GM23338 (cell line): ENCODE data around the gene ANXA7. TPM values are rescaled to one million over a fixed set of nuclear protein-coding genes. Genes with fewer than 3 reads are reported as not detected.

Experiments
- ATAC-seq: fragments of 200-7000 bp; cut with Tn5 transposase; 3 replicates; pipeline ENCODE4 v1.9.1; 2020
- DNase-seq: peaks from one replicate; pipeline ENCODE4 v3.0.0-alpha.2; 2015; ENCODE audit warnings: low spot score
- H2AFZ ChIP-seq: fragments of 200-600 bp; sonication (generic); 2 replicates; pipeline ENCODE4 v1.8.0; 2016; ENCODE audit warnings: antibody characterized with exemption, mild to moderate bottlenecking, moderate library complexity
- H3F3A ChIP-seq: fragments of 200-600 bp; sonication (generic); replicated peaks from 2 replicates; pipeline ENCODE4 v1.8.0; 2017; ENCODE audit warnings: antibody characterized with exemption, mixed run types, low read depth
- H3K27ac ChIP-seq: fragments of 200-600 bp; sonication (generic); 2 replicates; pipeline ENCODE4 v1.6.1; 2016; ENCODE audit warnings: low read depth
- H3K27me3 ChIP-seq: fragments of 200-600 bp; sonication (generic); 2 replicates; pipeline ENCODE4 v1.8.0; 2016; ENCODE audit warnings: mild to moderate bottlenecking, mixed run types, moderate library complexity; ENCODE audit not compliant: insufficient read depth
- H3K36me3 ChIP-seq: fragments of 200-600 bp; sonication (generic); 2 replicates; pipeline ENCODE4 v1.8.0; 2016; ENCODE audit warnings: mild to moderate bottlenecking; ENCODE audit not compliant: insufficient read depth
- H3K4me1 ChIP-seq: fragments of 200-600 bp; sonication (generic); 2 replicates; pipeline ENCODE4 v1.8.0; 2016; ENCODE audit warnings: mild to moderate bottlenecking, moderate library complexity; ENCODE audit not compliant: insufficient read depth
- H3K4me2 ChIP-seq: fragments of 200-600 bp; sonication (generic); 2 replicates; pipeline ENCODE4 v1.7.1; 2017; ENCODE audit warnings: mixed run types
- H3K4me3 ChIP-seq: fragments of 200-600 bp; sonication (generic); 2 replicates; pipeline ENCODE4 v1.6.1; 2016; ENCODE audit warnings: mixed run types
- H3K79me2 ChIP-seq: fragments of 200-600 bp; sonication (generic); replicated peaks from 2 replicates; pipeline ENCODE4 v1.8.0; 2017; ENCODE audit warnings: mild to moderate bottlenecking; ENCODE audit not compliant: insufficient read depth
- H3K9me2 ChIP-seq: fragments of 200-600 bp; sonication (generic); 2 replicates; pipeline ENCODE4 v1.8.0; 2017; ENCODE audit not compliant: insufficient read depth
- H4K20me1 ChIP-seq: fragments of 200-600 bp; sonication (generic); replicated peaks from 2 replicates; pipeline ENCODE4 v1.8.0; 2017; ENCODE audit warnings: mild to moderate bottlenecking; ENCODE audit not compliant: insufficient read depth
- H3K27ac Mint-ChIP-seq: 2 replicates; pipeline ENCODE4 v1.8.0; 2020; ENCODE audit warnings: inconsistent platforms, mild to moderate bottlenecking, moderate library complexity, mixed read lengths
- H3K27me3 Mint-ChIP-seq: 3 replicates; pipeline ENCODE4 v1.8.0; 2022; ENCODE audit warnings: low read depth, mild to moderate bottlenecking, moderate library complexity, mixed read lengths, inconsistent platforms; ENCODE audit not compliant: insufficient read depth, poor library complexity
- H3K36me3 Mint-ChIP-seq: 3 replicates; pipeline ENCODE4 v1.8.0; 2021; ENCODE audit warnings: low read depth, mild to moderate bottlenecking, inconsistent platforms, moderate library complexity, mixed read lengths
- H3K4me1 Mint-ChIP-seq: 3 replicates; pipeline ENCODE4 v1.8.0; 2020; ENCODE audit warnings: mild to moderate bottlenecking, inconsistent platforms, mixed read lengths
- H3K4me3 Mint-ChIP-seq: 3 replicates; pipeline ENCODE4 v1.8.0; 2021; ENCODE audit warnings: moderate library complexity, mild to moderate bottlenecking, inconsistent platforms, mixed read lengths
- H3K9me3 Mint-ChIP-seq: 3 replicates; pipeline ENCODE4 v1.8.0; 2020; ENCODE audit warnings: moderate library complexity, mild to moderate bottlenecking, inconsistent platforms, mixed read lengths
- CREB1 ChIP-seq: fragments of 250-450 bp; sonication (Bioruptor Pico); IDR thresholded peaks from 2 replicates; pipeline ENCODE4 v1.5.0; 2020; ENCODE audit warnings: low read depth, mild to moderate bottlenecking, moderate library complexity
- JUNB ChIP-seq: IDR thresholded peaks from one replicate; pipeline ENCODE4 v1.6.1; 2016; ENCODE audit warnings: antibody characterized with exemption; ENCODE audit not compliant: unreplicated experiment
- POLR2AphosphoS5 ChIP-seq: IDR thresholded peaks from 2 replicates; pipeline ENCODE4 v1.6.1; 2016; ENCODE audit warnings: antibody characterized with exemption, low read depth
- STAT1 ChIP-seq: IDR thresholded peaks from one replicate; pipeline ENCODE4 v1.6.1; 2016; ENCODE audit warnings: antibody characterized with exemption; ENCODE audit not compliant: unreplicated experiment
- polyA plus RNA-seq: library from polyadenylated mRNA; unstranded; fragments of >200 nt; fragmentation: Nextera tagmentation; extraction: Ambion mirVana; gene quantifications from 2 replicates; pipeline ENCODE4 v1.2.1, GENCODE V29; 2016
- total RNA-seq: library from RNA; depleted of rRNA; stranded (reverse); fragments of >200 nt; shearing (Covaris generic); gene quantifications from 2 replicates; pipeline ENCODE4 v1.2.3, GENCODE V29; 2014
- TF ChIP-seq, protein P1 (sequence below): IDR thresholded peaks from 2 replicates; pipeline ENCODE4 v1.6.1; 2016; ENCODE audit warnings: antibody characterized with exemption
- TF ChIP-seq, protein P2 (sequence below): fragments of 250-450 bp; sonication (Bioruptor Pico); IDR thresholded peaks from 2 replicates; pipeline ENCODE4 v1.5.0; 2020; ENCODE audit warnings: mild to moderate bottlenecking, moderate library complexity

ANXA7 gene
- total and polyA plus RNA-seq, 2 experiments from 2014 or later = 63.7 to 80.1 TPM

DNA sequence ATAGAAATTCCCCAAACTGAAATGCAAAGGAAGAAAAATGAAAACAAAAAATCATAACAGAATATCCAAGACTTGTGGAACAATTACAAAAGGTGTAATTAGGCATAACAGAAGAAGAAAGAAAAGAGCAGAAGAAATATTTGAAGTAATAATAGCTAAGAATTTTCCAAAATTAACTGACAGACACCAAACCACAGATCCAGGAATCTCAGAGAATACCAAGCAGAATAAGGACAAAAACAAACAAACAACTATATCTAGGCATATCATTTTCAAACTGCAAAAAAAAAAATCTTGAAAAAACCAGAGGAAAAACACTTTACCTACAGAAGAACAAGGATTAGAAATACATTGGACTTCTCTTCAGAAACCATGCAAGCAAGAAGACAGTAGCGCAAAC, 80.7 kb downstream of the ANXA7 start:
- H3K9me2 ChIP-seq = no peaks in the 10 kb centered on the region
- H3K4me3 Mint-ChIP-seq = no peak overlapping the region
- no peak overlapping the region for H3K27ac ChIP-seq
- H2AFZ ChIP-seq = no peak overlapping the region
- no peaks in the 10 kb centered on the region for H3K36me3 ChIP-seq
- TF ChIP-seq, protein P1, sequence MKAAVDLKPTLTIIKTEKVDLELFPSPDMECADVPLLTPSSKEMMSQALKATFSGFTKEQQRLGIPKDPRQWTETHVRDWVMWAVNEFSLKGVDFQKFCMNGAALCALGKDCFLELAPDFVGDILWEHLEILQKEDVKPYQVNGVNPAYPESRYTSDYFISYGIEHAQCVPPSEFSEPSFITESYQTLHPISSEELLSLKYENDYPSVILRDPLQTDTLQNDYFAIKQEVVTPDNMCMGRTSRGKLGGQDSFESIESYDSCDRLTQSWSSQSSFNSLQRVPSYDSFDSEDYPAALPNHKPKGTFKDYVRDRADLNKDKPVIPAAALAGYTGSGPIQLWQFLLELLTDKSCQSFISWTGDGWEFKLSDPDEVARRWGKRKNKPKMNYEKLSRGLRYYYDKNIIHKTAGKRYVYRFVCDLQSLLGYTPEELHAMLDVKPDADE = no peak
- no peak for TF ChIP-seq CREB1 (CRISPR knock-in tag)
- no peak for TF ChIP-seq POLR2AphosphoS5
- TF ChIP-seq, protein P2, sequence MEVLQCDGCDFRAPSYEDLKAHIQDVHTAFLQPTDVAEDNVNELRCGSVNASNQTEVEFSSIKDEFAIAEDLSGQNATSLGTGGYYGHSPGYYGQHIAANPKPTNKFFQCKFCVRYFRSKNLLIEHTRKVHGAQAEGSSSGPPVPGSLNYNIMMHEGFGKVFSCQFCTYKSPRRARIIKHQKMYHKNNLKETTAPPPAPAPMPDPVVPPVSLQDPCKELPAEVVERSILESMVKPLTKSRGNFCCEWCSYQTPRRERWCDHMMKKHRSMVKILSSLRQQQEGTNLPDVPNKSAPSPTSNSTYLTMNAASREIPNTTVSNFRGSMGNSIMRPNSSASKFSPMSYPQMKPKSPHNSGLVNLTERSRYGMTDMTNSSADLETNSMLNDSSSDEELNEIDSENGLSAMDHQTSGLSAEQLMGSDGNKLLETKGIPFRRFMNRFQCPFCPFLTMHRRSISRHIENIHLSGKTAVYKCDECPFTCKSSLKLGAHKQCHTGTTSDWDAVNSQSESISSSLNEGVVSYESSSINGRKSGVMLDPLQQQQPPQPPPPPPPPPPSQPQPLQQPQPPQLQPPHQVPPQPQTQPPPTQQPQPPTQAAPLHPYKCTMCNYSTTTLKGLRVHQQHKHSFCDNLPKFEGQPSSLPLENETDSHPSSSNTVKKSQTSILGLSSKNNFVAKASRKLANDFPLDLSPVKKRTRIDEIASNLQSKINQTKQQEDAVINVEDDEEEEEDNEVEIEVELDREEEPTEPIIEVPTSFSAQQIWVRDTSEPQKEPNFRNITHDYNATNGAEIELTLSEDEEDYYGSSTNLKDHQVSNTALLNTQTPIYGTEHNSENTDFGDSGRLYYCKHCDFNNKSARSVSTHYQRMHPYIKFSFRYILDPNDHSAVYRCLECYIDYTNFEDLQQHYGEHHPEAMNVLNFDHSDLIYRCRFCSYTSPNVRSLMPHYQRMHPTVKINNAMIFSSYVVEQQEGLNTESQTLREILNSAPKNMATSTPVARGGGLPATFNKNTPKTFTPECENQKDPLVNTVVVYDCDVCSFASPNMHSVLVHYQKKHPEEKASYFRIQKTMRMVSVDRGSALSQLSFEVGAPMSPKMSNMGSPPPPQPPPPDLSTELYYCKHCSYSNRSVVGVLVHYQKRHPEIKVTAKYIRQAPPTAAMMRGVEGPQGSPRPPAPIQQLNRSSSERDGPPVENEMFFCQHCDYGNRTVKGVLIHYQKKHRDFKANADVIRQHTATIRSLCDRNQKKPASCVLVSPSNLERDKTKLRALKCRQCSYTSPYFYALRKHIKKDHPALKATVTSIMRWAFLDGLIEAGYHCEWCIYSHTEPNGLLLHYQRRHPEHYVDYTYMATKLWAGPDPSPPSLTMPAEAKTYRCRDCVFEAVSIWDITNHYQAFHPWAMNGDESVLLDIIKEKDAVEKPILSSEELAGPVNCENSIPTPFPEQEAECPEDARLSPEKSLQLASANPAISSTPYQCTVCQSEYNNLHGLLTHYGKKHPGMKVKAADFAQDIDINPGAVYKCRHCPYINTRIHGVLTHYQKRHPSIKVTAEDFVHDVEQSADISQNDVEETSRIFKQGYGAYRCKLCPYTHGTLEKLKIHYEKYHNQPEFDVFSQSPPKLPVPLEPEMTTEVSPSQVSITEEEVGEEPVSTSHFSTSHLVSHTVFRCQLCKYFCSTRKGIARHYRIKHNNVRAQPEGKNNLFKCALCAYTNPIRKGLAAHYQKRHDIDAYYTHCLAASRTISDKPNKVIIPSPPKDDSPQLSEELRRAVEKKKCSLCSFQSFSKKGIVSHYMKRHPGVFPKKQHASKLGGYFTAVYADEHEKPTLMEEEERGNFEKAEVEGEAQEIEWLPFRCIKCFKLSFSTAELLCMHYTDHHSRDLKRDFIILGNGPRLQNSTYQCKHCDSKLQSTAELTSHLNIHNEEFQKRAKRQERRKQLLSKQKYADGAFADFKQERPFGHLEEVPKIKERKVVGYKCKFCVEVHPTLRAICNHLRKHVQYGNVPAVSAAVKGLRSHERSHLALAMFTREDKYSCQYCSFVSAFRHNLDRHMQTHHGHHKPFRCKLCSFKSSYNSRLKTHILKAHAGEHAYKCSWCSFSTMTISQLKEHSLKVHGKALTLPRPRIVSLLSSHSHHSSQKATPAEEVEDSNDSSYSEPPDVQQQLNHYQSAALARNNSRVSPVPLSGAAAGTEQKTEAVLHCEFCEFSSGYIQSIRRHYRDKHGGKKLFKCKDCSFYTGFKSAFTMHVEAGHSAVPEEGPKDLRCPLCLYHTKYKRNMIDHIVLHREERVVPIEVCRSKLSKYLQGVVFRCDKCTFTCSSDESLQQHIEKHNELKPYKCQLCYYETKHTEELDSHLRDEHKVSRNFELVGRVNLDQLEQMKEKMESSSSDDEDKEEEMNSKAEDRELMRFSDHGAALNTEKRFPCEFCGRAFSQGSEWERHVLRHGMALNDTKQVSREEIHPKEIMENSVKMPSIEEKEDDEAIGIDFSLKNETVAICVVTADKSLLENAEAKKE (CRISPR knock-in tag) = no peak
- TF ChIP-seq STAT1 = no peak
- no peak for TF ChIP-seq JUNB
- H3K79me2 ChIP-seq = no peaks in the 10 kb centered on the region
- no peaks in the 10 kb centered on the region for H4K20me1 ChIP-seq
- no peaks in the 10 kb centered on the region for H3K4me1 ChIP-seq
- H3K4me3 ChIP-seq = no peak overlapping the region
- no peaks in the 10 kb centered on the region for H3F3A ChIP-seq
- no peak for ATAC-seq
- H3K4me1 Mint-ChIP-seq = peaks cover 2% of the 10 kb centered on the region; the same call in 2 of the 3 replicates
- no peak for DNase-seq
- H3K27me3 Mint-ChIP-seq = peaks cover 1% of the 10 kb centered on the region
- H3K27me3 ChIP-seq = no peaks in the 10 kb centered on the region
- H3K36me3 Mint-ChIP-seq = no peaks in the 10 kb centered on the region
- H3K9me3 Mint-ChIP-seq = no peaks in the 10 kb centered on the region; the same call in 2 of the 3 replicates
- H3K27ac Mint-ChIP-seq = no peak overlapping the region
- no peak overlapping the region for H3K4me2 ChIP-seq
